HCT116 (cell line): ENCODE data around the gene PDE9A. TPM values are rescaled to one million over a fixed set of nuclear protein-coding genes. Genes with fewer than 3 reads are reported as not detected.
"Not testable (repeated sequence)": the region's sequence is repeated elsewhere in the genome, so short reads cannot be mapped to it uniquely, and the experiment has no call there.

Source experiments
- ATAC-seq: fragments of 200-7000 bp; cut with Tn5 transposase; 2 replicates; pipeline ENCODE4 v1.9.1; 2020; ENCODE audit warnings: mild to moderate bottlenecking, moderate library complexity
- BruUV-seq: library from RNA; stranded (reverse); fragments of 400-500 nt; replicated peaks from 2 replicates; lab custom pipeline; 2021; lab: Mats Ljungman, UMichigan
- CTCF ChIA-PET: fragments of 300-600 bp; sonication (Branson Sonifier 250); formaldehyde crosslinking; loops from one replicate; lab custom pipeline; 2021; ENCODE audit warnings: antibody characterized with exemption; lab: Charles Lee
- POLR2A ChIA-PET: fragments of 300-600, 350-600 bp; sonication (Branson Sonifier 250); formaldehyde crosslinking; loops from one replicate; lab custom pipeline; 2021; ENCODE audit warnings: antibody characterized with exemption; lab: Charles Lee
- RAD21 ChIA-PET, 2 experiments: fragments of 300-600 bp; sonication (Branson Sonifier 250); formaldehyde crosslinking; loops; one replicate each; lab custom pipeline; 2023; ENCODE audit warnings: low total read pairs in 2 of 2; ENCODE audit not compliant: uncharacterized antibody in 2 of 2, unreplicated experiment in 2 of 2, low non-redundant PET in 1 of 2; lab: Charles Lee
- DNase-seq: peaks from one replicate; pipeline ENCODE4 v3.0.0-alpha.2; 2010; ENCODE audit warnings: low read depth, low spot score
- H2AFZ ChIP-seq: fragments of 200-600 bp; shearing (Covaris generic), sonication (generic); 2 replicates; pipeline ENCODE4 v1.6.1; 2017; ENCODE audit warnings: low read depth, mixed run types, mixed read lengths, antibody characterized with exemption, low read length; ENCODE audit not compliant: poor library complexity, severe bottlenecking
- H3K27ac ChIP-seq: 2 replicates; pipeline ENCODE4 v1.5.1; 2012; ENCODE audit warnings: low read depth, low read length
- H3K27me3 ChIP-seq: fragments of 200-600 bp; sonication (generic); 2 replicates; pipeline ENCODE4 v1.6.1; 2016; ENCODE audit warnings: mixed run types, low read length, mixed read lengths; ENCODE audit not compliant: insufficient read depth
- H3K36me3 ChIP-seq, 2 experiments: fragments of 200-500 bp in 1 of 2; fragments of 200-600 bp in 1 of 2; sonication (Bioruptor generic) in 1 of 2; sonication (generic) in 1 of 2; 2 replicates each; pipeline versions ENCODE4 v1.5.1 to v1.6.1; 2014 to 2016; ENCODE audit warnings: low read length in 2 of 2, inconsistent platforms in 1 of 2, mixed read lengths in 1 of 2, mixed run types in 1 of 2; ENCODE audit not compliant: insufficient read depth in 2 of 2, control insufficient read depth in 1 of 2
- H3K4me1 ChIP-seq, 2 experiments: fragments of 200-600 bp in 1 of 2; sonication (generic) in 1 of 2; 2 replicates each; pipeline versions ENCODE4 v1.5.1 to v1.6.1; 2012 to 2017; ENCODE audit warnings: low read length in 2 of 2, inconsistent platforms in 1 of 2, mild to moderate bottlenecking in 1 of 2, mixed read lengths in 1 of 2, mixed run types in 1 of 2, moderate library complexity in 1 of 2; ENCODE audit not compliant: insufficient read depth in 2 of 2, control insufficient read depth in 1 of 2
- H3K4me2 ChIP-seq: fragments of 200-600 bp; sonication (generic); 2 replicates; pipeline ENCODE4 v1.6.1; 2017; ENCODE audit warnings: mixed run types, low read length, mixed read lengths
- H3K4me3 ChIP-seq, 2 experiments: fragments of 200-600 bp in 1 of 2; sonication (generic) in 1 of 2; replicated peaks in 1 of 2; 2 replicates each; pipeline ENCODE4 v1.5.1; 2011 to 2016; ENCODE audit warnings: low read length in 2 of 2, control low read depth in 1 of 2, low read depth in 1 of 2, mild to moderate bottlenecking in 1 of 2, mixed read lengths in 1 of 2, mixed run types in 1 of 2
- H3K79me2 ChIP-seq: fragments of 200-600 bp; sonication (generic); 2 replicates; pipeline ENCODE4 v1.6.1; 2017; ENCODE audit warnings: mild to moderate bottlenecking, mixed run types, low read length, moderate library complexity, mixed read lengths; ENCODE audit not compliant: insufficient read depth
- H3K9ac ChIP-seq: fragments of 200-600 bp; sonication (generic); 2 replicates; pipeline ENCODE4 v1.6.1; 2016; ENCODE audit warnings: low read length, mixed read lengths
- H3K9me2 ChIP-seq: fragments of 200-600 bp; sonication (generic), shearing (Covaris generic); 2 replicates; pipeline ENCODE4 v1.6.1; 2017; ENCODE audit warnings: mixed run types, mild to moderate bottlenecking, moderate library complexity; ENCODE audit not compliant: insufficient read depth
- H3K9me3 ChIP-seq, 2 experiments: fragments of 200-500 bp in 1 of 2; fragments of 200-600 bp in 1 of 2; sonication (Bioruptor generic) in 1 of 2; sonication (generic) in 1 of 2; 2 replicates each; pipeline ENCODE4 v1.6.1; 2014 to 2017; ENCODE audit warnings: low read length in 2 of 2, mixed read lengths in 2 of 2, inconsistent platforms in 1 of 2, low read depth in 1 of 2, mild to moderate bottlenecking in 1 of 2, mixed run types in 1 of 2, moderate library complexity in 1 of 2; ENCODE audit not compliant: control insufficient read depth in 1 of 2, insufficient read depth in 1 of 2
- H4K20me1 ChIP-seq: fragments of 200-600 bp; sonication (generic), shearing (Covaris generic); 2 replicates; pipeline ENCODE4 v1.6.1; 2017; ENCODE audit warnings: mixed run types, mild to moderate bottlenecking, moderate library complexity; ENCODE audit not compliant: insufficient read depth
- CTCF ChIP-seq, 3 experiments: fragments of 200-600 bp in 1 of 3; sonication (generic) in 1 of 3; IDR thresholded peaks in 2 of 3; conservative IDR thresholded peaks in 1 of 3; 2 replicates each; pipeline ENCODE4 v1.5.1; 2012 to 2017; ENCODE audit warnings: low read depth in 2 of 3, low read length in 2 of 3, antibody characterized with exemption in 1 of 3, borderline replicate concordance in 1 of 3, control low read depth in 1 of 3, mild to moderate bottlenecking in 1 of 3, mixed read lengths in 1 of 3, mixed run types in 1 of 3, moderate library complexity in 1 of 3; ENCODE audit not compliant: insufficient read depth in 1 of 3
- ELF1 ChIP-seq: IDR thresholded peaks from 2 replicates; pipeline ENCODE4 v1.6.1; 2012; ENCODE audit warnings: low read depth, borderline replicate concordance
- FOSL1 ChIP-seq: IDR thresholded peaks from 2 replicates; pipeline ENCODE4 v1.6.1; 2012; ENCODE audit warnings: low read depth
- JUND ChIP-seq: IDR thresholded peaks from 2 replicates; pipeline ENCODE4 v1.6.1; 2012
- RAD21 ChIP-seq: IDR thresholded peaks from 2 replicates; pipeline ENCODE4 v1.6.1; 2012; ENCODE audit warnings: low read depth, mild to moderate bottlenecking
- SP1 ChIP-seq: IDR thresholded peaks from 2 replicates; pipeline ENCODE4 v1.6.1; 2012; ENCODE audit warnings: low read depth
- SRF ChIP-seq: IDR thresholded peaks from 2 replicates; pipeline ENCODE4 v1.6.1; 2012; ENCODE audit warnings: low read depth
- ZBTB33 ChIP-seq: IDR thresholded peaks from 2 replicates; pipeline ENCODE4 v1.6.1; 2011; ENCODE audit warnings: mild to moderate bottlenecking, low read length, moderate library complexity; ENCODE audit not compliant: insufficient replicate concordance; ENCODE audit errors: extremely low read depth
- ZNF274 ChIP-seq: fragments of 200-500 bp; sonication (Bioruptor generic); IDR thresholded peaks from 2 replicates; pipeline ENCODE4 v1.6.1; 2014; ENCODE audit warnings: mild to moderate bottlenecking, low read depth, low read length, inconsistent platforms
- intact Hi-C: fragments of 100-400 bp; cut with micrococcal nuclease; formaldehyde crosslinking; loops from 2 replicates; pipeline ENCODE4 v1.10.0; 2022
- total RNA-seq: library from RNA; stranded (reverse); gene quantifications from one replicate; pipeline ENCODE4 v1.2.1, GENCODE V29; 2021; ENCODE audit not compliant: unreplicated experiment
- TF ChIP-seq, protein P1 (sequence below): IDR thresholded peaks from 2 replicates; pipeline ENCODE4 v1.6.1; 2012
- TF ChIP-seq, protein P2 (sequence below): IDR thresholded peaks from 2 replicates; pipeline ENCODE4 v1.6.1; 2012; ENCODE audit warnings: low read depth

PDE9A gene
- total RNA-seq, 1 experiment from 2014 or later = 31.4 TPM

GRCh38 chr21:42628466-42629061 lies 24.9 kb upstream of the PDE9A start:
- H3K36me3 ChIP-seq, CTCF ChIA-PET, H3K27me3 ChIP-seq, DNase-seq, H2AFZ ChIP-seq, RAD21 ChIA-PET, intact Hi-C loops, H3K4me3 ChIP-seq, H3K9me2 ChIP-seq, BruUV-seq, H3K9me3 ChIP-seq, H3K4me2 ChIP-seq, H3K79me2 ChIP-seq, H3K27ac ChIP-seq, H3K9ac ChIP-seq, H3K4me1 ChIP-seq, ATAC-seq, H4K20me1 ChIP-seq, POLR2A ChIA-PET: not testable (repeated sequence)

- Histone ChIP-seq H3K27ac (no peak overlapping the region), H2AFZ (no peak overlapping the region), H3K9me3 (no peaks in the 10 kb centered on the region), H4K20me1 (no peaks in the 10 kb centered on the region), H3K4me3 (no peak overlapping the region), H3K4me1 (no peaks in the 10 kb centered on the region), H3K9ac (no peak overlapping the region), H3K9me2 (no peaks in the 10 kb centered on the region), H3K79me2 (no peaks in the 10 kb centered on the region), H3K27me3 (peaks cover 8% of the 10 kb centered on the region; the same call in 1 of the 2 replicates), H3K4me2 (no peak overlapping the region), H3K36me3 (no peaks in the 10 kb centered on the region)
- ChIA-PET CTCF (no interaction called here), POLR2A (no interaction called here), RAD21 (no interaction called here)
- intact Hi-C loops = no loop called here
- no peak for ATAC-seq
- no peak for DNase-seq
- no TSS peak for BruUV-seq
- TF ChIP-seq, protein P1, sequence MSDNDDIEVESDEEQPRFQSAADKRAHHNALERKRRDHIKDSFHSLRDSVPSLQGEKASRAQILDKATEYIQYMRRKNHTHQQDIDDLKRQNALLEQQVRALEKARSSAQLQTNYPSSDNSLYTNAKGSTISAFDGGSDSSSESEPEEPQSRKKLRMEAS = no peak
- TF ChIP-seq CTCF (IDR thresholded peaks at IDR 0.05 in 2 of 3, conservative IDR thresholded peaks at IDR 0.05 in 1 of 3; ENCODE audit: borderline replicate concordance in 1 of 3, insufficient read depth in 1 of 3, low read depth in 2 of 3, low read length in 2 of 3) (no peak), SRF (no peak), FOSL1 (no peak), ELF1 (no peak), RAD21 (no peak), SP1 (no peak), ZNF274 (no peak), ZBTB33 (no peak), JUND (no peak)
- TF ChIP-seq, protein P2, sequence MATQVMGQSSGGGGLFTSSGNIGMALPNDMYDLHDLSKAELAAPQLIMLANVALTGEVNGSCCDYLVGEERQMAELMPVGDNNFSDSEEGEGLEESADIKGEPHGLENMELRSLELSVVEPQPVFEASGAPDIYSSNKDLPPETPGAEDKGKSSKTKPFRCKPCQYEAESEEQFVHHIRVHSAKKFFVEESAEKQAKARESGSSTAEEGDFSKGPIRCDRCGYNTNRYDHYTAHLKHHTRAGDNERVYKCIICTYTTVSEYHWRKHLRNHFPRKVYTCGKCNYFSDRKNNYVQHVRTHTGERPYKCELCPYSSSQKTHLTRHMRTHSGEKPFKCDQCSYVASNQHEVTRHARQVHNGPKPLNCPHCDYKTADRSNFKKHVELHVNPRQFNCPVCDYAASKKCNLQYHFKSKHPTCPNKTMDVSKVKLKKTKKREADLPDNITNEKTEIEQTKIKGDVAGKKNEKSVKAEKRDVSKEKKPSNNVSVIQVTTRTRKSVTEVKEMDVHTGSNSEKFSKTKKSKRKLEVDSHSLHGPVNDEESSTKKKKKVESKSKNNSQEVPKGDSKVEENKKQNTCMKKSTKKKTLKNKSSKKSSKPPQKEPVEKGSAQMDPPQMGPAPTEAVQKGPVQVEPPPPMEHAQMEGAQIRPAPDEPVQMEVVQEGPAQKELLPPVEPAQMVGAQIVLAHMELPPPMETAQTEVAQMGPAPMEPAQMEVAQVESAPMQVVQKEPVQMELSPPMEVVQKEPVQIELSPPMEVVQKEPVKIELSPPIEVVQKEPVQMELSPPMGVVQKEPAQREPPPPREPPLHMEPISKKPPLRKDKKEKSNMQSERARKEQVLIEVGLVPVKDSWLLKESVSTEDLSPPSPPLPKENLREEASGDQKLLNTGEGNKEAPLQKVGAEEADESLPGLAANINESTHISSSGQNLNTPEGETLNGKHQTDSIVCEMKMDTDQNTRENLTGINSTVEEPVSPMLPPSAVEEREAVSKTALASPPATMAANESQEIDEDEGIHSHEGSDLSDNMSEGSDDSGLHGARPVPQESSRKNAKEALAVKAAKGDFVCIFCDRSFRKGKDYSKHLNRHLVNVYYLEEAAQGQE = no peak
These were observed 23.4 kb upstream of the PDE9A start for GRCh38 chr21:42629933-42630589.
